HL-60 (cell line): Measurements from ENCODE around the gene PDE3A.

Source experiments
- DNase-seq, 2 experiments: peaks; one replicate each; pipeline ENCODE4 v3.0.0-alpha.2; 2010 to 2020; ENCODE audit warnings: low read depth in 1 of 2, low spot score in 1 of 2
- H3K27ac ChIP-seq: fragments of 250-450 bp; sonication (Bioruptor Pico); replicated peaks from 2 replicates; pipeline ENCODE4 v1.5.1; 2020; ENCODE audit warnings: mild to moderate bottlenecking, moderate library complexity
- H3K27me3 ChIP-seq: fragments of 250-450 bp; sonication (Bioruptor Pico); 2 replicates; pipeline ENCODE4 v1.5.1; 2021; ENCODE audit warnings: mild to moderate bottlenecking, moderate library complexity; ENCODE audit not compliant: insufficient read depth, poor library complexity, severe bottlenecking
- H3K4me3 ChIP-seq: replicated peaks from 2 replicates; pipeline ENCODE4 v1.5.1; 2011; ENCODE audit warnings: mild to moderate bottlenecking, control low read depth, low read length; ENCODE audit not compliant: insufficient read depth
- GABPA ChIP-seq: IDR thresholded peaks from 2 replicates; pipeline ENCODE4 v1.6.1; 2012; ENCODE audit warnings: low read depth
- POLR2AphosphoS5 ChIP-seq: IDR thresholded peaks from 2 replicates; pipeline ENCODE4 v1.6.1; 2012; ENCODE audit warnings: low read depth
- SPI1 ChIP-seq: IDR thresholded peaks from 2 replicates; pipeline ENCODE4 v1.6.1; 2012; ENCODE audit warnings: low read depth, mild to moderate bottlenecking, borderline replicate concordance
- TF ChIP-seq, protein P1 (sequence below): IDR thresholded peaks from 2 replicates; pipeline ENCODE4 v1.6.1; 2012; ENCODE audit warnings: low read depth; ENCODE audit not compliant: insufficient replicate concordance
- TF ChIP-seq, protein P2 (sequence below): IDR thresholded peaks from one replicate; pipeline ENCODE4 v1.5.1; 2011; ENCODE audit warnings: low read length, control low read depth, inconsistent platforms; ENCODE audit not compliant: insufficient read depth

The PDE3A gene

DNA sequence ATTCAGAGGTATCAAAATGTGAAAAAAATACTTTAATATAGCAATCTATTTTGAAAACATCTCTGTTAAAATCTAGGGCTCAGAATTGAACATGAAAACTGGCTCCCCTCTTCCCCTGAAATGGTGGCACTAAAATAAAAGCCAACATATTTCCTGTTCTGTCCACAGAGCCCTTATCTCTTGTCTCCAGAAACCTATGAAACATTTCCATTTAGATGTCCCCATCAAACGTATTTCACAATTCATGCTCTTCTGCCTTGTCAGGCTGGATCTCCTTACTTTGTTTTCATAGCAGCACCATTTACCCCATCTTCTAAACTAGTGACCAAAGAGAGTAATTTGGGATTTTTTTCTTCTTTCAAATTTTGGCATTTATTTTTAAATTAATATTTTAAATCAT, 42.4 kb downstream of the PDE3A start:
- TF ChIP-seq, protein P1, sequence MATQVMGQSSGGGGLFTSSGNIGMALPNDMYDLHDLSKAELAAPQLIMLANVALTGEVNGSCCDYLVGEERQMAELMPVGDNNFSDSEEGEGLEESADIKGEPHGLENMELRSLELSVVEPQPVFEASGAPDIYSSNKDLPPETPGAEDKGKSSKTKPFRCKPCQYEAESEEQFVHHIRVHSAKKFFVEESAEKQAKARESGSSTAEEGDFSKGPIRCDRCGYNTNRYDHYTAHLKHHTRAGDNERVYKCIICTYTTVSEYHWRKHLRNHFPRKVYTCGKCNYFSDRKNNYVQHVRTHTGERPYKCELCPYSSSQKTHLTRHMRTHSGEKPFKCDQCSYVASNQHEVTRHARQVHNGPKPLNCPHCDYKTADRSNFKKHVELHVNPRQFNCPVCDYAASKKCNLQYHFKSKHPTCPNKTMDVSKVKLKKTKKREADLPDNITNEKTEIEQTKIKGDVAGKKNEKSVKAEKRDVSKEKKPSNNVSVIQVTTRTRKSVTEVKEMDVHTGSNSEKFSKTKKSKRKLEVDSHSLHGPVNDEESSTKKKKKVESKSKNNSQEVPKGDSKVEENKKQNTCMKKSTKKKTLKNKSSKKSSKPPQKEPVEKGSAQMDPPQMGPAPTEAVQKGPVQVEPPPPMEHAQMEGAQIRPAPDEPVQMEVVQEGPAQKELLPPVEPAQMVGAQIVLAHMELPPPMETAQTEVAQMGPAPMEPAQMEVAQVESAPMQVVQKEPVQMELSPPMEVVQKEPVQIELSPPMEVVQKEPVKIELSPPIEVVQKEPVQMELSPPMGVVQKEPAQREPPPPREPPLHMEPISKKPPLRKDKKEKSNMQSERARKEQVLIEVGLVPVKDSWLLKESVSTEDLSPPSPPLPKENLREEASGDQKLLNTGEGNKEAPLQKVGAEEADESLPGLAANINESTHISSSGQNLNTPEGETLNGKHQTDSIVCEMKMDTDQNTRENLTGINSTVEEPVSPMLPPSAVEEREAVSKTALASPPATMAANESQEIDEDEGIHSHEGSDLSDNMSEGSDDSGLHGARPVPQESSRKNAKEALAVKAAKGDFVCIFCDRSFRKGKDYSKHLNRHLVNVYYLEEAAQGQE, result no peak
- no peak for TF ChIP-seq GABPA
- Histone ChIP-seq H3K27ac (peak overlapping the region; percentile 33; the same call in 1 of the 2 replicates), H3K4me3 (no peak overlapping the region), H3K27me3 (no peaks in the 10 kb centered on the region)
- peak in 1 of 2 experiments; percentile 55 for DNase-seq

DNA sequence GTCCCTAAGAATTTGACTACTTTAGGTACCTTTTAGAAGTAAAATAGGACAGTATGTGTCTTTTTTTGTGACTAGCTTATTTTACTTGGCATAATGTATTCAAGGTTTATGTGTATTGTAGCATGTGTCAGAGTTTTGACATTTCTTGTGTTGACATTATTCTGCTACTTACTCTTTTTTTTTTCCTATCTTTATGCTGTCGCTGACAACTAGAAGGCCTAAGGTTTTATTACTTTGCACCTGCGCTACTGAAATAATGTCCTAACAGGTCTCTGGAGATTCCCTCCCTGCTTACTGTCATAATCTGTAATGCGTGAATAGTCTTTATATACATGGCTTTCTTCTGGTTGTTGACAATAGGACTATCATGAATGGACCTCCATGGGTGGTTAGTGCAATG, 43.0 kb downstream of the PDE3A start:
- Histone ChIP-seq H3K4me3 (no peak overlapping the region), H3K27me3 (no peaks in the 10 kb centered on the region), H3K27ac (peak overlapping the region; percentile 26; the same call in 1 of the 2 replicates)
- no peak for TF ChIP-seq GABPA
- TF ChIP-seq, protein P2, sequence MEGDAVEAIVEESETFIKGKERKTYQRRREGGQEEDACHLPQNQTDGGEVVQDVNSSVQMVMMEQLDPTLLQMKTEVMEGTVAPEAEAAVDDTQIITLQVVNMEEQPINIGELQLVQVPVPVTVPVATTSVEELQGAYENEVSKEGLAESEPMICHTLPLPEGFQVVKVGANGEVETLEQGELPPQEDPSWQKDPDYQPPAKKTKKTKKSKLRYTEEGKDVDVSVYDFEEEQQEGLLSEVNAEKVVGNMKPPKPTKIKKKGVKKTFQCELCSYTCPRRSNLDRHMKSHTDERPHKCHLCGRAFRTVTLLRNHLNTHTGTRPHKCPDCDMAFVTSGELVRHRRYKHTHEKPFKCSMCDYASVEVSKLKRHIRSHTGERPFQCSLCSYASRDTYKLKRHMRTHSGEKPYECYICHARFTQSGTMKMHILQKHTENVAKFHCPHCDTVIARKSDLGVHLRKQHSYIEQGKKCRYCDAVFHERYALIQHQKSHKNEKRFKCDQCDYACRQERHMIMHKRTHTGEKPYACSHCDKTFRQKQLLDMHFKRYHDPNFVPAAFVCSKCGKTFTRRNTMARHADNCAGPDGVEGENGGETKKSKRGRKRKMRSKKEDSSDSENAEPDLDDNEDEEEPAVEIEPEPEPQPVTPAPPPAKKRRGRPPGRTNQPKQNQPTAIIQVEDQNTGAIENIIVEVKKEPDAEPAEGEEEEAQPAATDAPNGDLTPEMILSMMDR, result no peak
- TF ChIP-seq POLR2AphosphoS5, result no peak
- TF ChIP-seq SPI1, result no peak
- TF ChIP-seq, protein P1, result no peak
- no peak for DNase-seq

DNA sequence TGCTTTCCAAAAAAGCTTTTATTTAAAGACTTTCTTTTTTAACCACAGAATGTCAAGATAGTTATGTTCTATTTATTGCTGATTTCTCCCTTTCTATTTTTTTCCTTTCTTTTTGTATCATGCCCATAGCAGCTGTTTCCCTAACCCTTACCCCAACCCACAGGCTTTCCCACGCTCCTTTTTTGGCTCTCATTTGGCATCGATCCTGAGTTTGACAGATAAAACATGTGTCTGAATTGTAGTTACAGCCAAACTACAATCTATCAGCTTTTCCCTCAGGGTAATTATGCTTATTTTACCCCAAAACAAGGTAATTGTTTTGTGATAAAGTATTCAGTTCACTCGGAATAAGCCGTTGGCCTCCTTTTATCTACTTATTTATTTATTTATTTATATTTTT, 46.7 kb downstream of the PDE3A start:
- DNase-seq, result no peak
- no peak for TF ChIP-seq POLR2AphosphoS5
- TF ChIP-seq, protein P1, result no peak
- TF ChIP-seq, protein P2, result no peak
- no peak for TF ChIP-seq SPI1
- TF ChIP-seq GABPA, result no peak
- H3K4me3 ChIP-seq, result no peak overlapping the region
- no peaks in the 10 kb centered on the region for H3K27me3 ChIP-seq
- H3K27ac ChIP-seq, result no peak overlapping the region

DNA sequence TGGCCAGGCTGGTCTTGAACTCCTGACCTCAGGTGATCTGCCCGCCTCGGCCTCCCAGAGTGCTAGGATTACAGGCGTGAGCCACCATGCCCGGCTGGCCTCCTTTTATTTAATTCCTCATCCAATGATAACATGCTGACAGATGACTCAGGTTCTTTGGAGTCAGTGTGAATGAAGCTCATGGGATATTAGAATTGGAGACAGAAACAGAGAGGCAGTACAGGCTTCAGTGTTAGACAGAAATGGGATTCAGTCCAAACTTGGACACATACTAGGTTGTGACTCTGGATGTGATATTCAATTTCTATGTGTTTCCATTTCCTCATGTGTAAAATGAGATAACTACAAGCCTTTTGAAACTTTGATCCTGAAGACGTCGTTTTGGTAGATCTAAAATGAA, 47.3 kb downstream of the PDE3A start:
- no peak for TF ChIP-seq POLR2AphosphoS5
- no peak for TF ChIP-seq SPI1
- TF ChIP-seq, protein P1, result no peak
- TF ChIP-seq, protein P2, result no peak
- TF ChIP-seq GABPA, result no peak

More for the DNA sequence above, 47.3 kb downstream of the PDE3A start:
- no peak for DNase-seq
- Histone ChIP-seq H3K27ac (no peak overlapping the region), H3K27me3 (no peaks in the 10 kb centered on the region), H3K4me3 (no peak overlapping the region)
